Glutamatergic neuron (in vitro differentiated cells): Measurements from ENCODE around the gene RABAC1. TPM values are rescaled to one million over a fixed set of nuclear protein-coding genes. Genes with fewer than 3 reads are reported as not detected.

Experiments
- DNase-seq: peaks from one replicate; pipeline ENCODE4 v3.0.0; 2022
- H3K27ac Mint-ChIP-seq: one replicate; pipeline ENCODE4 v1.8.0; 2020; ENCODE audit warnings: mild to moderate bottlenecking, mixed read lengths, inconsistent platforms; ENCODE audit not compliant: unreplicated experiment
- H3K27me3 Mint-ChIP-seq: one replicate; pipeline ENCODE4 v1.8.0; 2020; ENCODE audit warnings: mild to moderate bottlenecking, moderate library complexity, mixed read lengths, inconsistent platforms; ENCODE audit not compliant: unreplicated experiment
- H3K36me3 Mint-ChIP-seq: one replicate; pipeline ENCODE4 v1.8.0; 2020; ENCODE audit warnings: mild to moderate bottlenecking, mixed read lengths, inconsistent platforms; ENCODE audit not compliant: unreplicated experiment
- H3K4me1 Mint-ChIP-seq: one replicate; pipeline ENCODE4 v1.8.0; 2020; ENCODE audit warnings: mild to moderate bottlenecking, low read depth, mixed read lengths, inconsistent platforms; ENCODE audit not compliant: unreplicated experiment
- H3K4me3 Mint-ChIP-seq: one replicate; pipeline ENCODE4 v1.8.0; 2020; ENCODE audit warnings: mild to moderate bottlenecking, mixed read lengths, inconsistent platforms; ENCODE audit not compliant: unreplicated experiment
- H3K9me3 Mint-ChIP-seq: one replicate; pipeline ENCODE4 v1.8.0; 2020; ENCODE audit warnings: mild to moderate bottlenecking, moderate library complexity, mixed read lengths, inconsistent platforms; ENCODE audit not compliant: unreplicated experiment
- total RNA-seq: library from RNA; stranded (reverse); fragmentation: NEBNext Ultra II Directional; extraction: Animal tissue kit (Norgen Biotek cat#: 25700); gene quantifications from one replicate; pipeline ENCODE4 v1.2.1, GENCODE V29; 2021; ENCODE audit not compliant: unreplicated experiment
- TF ChIP-seq, protein P1 (sequence below): fragments of 200-600 bp; sonication (generic); IDR thresholded peaks from one replicate; pipeline ENCODE4 v1.5.0; 2021; ENCODE audit not compliant: partially characterized antibody, unreplicated experiment

The RABAC1 gene
- total RNA-seq, 1 donor from 2014 or later, result 139 TPM

DNA sequence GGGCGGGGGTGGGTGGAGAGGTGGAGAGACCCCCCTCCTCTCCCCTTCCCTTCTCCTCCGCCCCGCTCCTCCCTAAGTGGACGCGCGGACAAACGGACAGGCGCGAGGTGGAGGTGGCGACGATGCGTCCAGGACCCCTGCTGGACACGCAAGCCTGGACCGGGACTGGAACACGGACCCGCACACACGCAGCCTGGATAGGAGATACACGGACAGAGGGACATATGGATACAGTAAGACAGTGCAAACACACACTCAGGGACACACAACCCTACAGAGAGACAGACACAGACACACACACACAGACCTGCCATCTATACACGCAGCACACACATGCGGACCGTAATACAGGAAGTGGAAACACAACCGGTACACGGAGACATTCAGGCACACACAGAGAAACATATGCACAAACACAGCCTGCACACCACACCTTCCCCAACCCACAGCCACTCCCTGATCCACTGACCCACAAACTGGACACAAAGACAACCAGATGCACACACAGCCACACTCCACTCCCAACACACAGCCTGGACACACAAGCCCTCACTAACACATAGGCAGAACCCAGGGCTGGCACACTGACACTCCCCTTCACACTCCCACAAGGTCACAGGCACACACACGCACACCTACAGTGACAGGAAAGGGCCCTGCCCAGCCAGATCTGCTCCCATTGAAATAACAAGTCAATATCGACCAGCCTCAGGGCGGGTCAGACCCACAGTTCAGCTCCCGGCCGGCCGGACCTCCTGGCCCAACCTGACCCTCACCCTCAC, 30.2 kb downstream of the RABAC1 start:
- Mint-ChIP-seq H3K4me1 (peaks cover 32% of the 10 kb centered on the region), H3K9me3 (peaks cover 15% of the 10 kb centered on the region), H3K27ac (no peak overlapping the region), H3K4me3 (peak overlapping the region; percentile 78), H3K27me3 (peaks cover 20% of the 10 kb centered on the region), H3K36me3 (no peaks in the 10 kb centered on the region)
- TF ChIP-seq, protein P1, sequence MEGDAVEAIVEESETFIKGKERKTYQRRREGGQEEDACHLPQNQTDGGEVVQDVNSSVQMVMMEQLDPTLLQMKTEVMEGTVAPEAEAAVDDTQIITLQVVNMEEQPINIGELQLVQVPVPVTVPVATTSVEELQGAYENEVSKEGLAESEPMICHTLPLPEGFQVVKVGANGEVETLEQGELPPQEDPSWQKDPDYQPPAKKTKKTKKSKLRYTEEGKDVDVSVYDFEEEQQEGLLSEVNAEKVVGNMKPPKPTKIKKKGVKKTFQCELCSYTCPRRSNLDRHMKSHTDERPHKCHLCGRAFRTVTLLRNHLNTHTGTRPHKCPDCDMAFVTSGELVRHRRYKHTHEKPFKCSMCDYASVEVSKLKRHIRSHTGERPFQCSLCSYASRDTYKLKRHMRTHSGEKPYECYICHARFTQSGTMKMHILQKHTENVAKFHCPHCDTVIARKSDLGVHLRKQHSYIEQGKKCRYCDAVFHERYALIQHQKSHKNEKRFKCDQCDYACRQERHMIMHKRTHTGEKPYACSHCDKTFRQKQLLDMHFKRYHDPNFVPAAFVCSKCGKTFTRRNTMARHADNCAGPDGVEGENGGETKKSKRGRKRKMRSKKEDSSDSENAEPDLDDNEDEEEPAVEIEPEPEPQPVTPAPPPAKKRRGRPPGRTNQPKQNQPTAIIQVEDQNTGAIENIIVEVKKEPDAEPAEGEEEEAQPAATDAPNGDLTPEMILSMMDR, result no peak
- DNase-seq, result no peak

DNA sequence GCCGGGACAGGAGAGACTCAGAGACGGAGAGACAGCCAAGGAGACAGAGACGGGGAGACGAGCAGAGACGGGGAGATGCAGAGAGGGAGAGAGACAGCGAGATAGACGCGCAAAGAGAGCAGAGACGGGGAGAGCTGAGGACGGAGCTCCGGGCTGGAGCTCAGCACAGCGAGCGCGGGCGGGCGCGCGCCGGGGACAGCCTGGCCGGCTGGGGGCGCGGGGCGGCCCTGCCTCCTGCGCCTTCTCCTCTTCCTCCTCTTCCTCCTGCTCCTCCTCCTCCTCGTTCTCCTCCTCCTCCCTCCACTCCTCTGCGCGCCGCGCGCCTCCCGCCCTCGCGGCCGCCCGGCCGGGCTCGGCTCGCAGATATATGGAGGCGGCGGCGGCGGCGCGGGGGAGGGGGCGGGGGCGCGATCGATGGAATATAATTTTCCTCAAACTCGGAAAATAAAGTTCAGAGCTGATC, 30.9 kb downstream of the RABAC1 start, which contains the start of gene ERFL:
TSS of gene ERFL (minus strand) at position 229 of the 463 bp plus-strand sequence. CDS start 15,530 bp downstream, outside the sequence.
- H3K4me3 Mint-ChIP-seq, result peak within 1 kb of the TSS; percentile 89
- no peaks in the 10 kb centered on the region for H3K36me3 Mint-ChIP-seq
- TF ChIP-seq, protein P1, result no peak
- peaks cover 13% of the 10 kb centered on the region for H3K9me3 Mint-ChIP-seq
- H3K27ac Mint-ChIP-seq, result no peak within 1 kb of the TSS
- H3K4me1 Mint-ChIP-seq, result peaks cover 25% of the 10 kb centered on the region
- no peak for DNase-seq
- H3K27me3 Mint-ChIP-seq, result peaks cover 19% of the 10 kb centered on the region

DNA sequence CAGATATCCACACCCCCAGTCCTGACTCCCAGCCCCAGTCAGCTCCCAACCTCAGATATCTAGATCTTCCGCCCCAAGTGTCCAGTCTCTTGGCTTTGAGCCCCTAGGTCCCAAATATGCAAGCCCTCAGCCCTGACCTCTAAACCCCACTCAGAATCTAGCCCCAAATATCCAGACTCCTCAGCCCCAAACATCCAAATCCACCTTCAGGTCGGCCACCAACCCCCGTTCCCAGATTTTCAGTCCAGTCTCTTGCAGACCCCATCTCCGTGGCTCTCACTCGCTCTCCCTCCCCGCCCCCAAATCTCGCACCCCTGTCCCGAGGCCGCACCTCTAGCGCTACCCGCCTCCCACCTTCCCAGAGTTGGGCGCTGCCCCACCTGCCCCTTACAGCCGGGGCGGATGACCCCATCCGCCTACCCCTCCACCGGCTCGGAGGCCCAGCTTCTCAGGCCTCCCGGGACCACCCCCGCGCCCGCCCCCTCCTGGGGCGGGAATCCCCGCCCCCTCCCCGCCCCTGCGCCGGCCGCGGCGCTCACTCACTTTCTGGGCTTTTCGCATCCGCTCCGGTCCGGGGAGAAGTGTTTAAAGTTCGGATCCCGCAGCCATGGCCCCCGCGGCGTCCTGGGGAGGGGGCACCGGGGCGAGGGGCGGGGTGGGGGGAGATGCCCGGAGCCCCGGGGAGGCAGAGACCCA, 31.5 kb downstream of the RABAC1 start:
- TF ChIP-seq, protein P1, result no peak
- H3K27ac Mint-ChIP-seq, result no peak overlapping the region

DNA sequence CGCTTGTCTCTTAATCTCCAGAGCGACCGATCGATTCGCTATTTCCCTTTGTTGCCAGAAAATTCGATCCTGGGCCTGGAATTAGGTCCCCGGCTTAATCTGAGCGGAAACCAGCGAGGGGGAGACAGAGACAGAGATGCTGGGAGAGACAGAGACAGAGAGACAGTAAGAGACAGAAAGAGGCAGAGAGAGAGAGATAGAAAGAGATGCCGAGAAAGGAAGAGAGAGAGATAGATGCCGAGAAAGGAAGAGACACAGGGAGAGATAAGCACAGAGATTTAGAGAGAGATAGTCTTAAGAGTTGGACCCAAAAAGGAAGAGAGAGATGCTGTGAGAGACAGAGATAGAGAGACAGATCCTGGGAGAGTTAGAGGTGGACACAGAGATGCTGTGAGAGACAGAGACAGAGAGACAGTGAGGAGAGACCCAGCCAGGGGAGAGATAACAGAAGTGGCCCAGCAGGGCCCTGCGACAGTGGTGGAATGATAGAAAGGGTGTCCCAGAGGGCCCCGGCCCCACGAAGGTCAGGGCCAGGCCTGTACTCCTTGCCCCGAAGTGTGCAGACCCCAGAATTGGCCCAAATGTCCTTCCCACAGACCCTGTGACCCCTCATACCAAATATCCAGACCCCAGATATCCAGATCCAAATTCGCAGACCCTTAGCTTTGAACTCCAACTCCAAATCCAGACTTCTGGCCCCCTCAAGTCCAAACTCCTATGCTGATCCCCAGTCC, 32.2 kb downstream of the RABAC1 start:
- no peak for DNase-seq
- H3K27ac Mint-ChIP-seq, result no peak overlapping the region
- H3K27me3 Mint-ChIP-seq, result peaks cover 18% of the 10 kb centered on the region
- TF ChIP-seq, protein P1, result no peak
- no peak overlapping the region for H3K4me3 Mint-ChIP-seq
- no peaks in the 10 kb centered on the region for H3K36me3 Mint-ChIP-seq
- peaks cover 20% of the 10 kb centered on the region for H3K4me1 Mint-ChIP-seq
- peaks cover 12% of the 10 kb centered on the region for H3K9me3 Mint-ChIP-seq

More for the DNA sequence above, 31.5 kb downstream of the RABAC1 start:
- H3K4me3 Mint-ChIP-seq, result peak overlapping the region; percentile 89
- DNase-seq, result no peak
- no peaks in the 10 kb centered on the region for H3K36me3 Mint-ChIP-seq
- H3K9me3 Mint-ChIP-seq, result peaks cover 11% of the 10 kb centered on the region
- H3K27me3 Mint-ChIP-seq, result peaks cover 16% of the 10 kb centered on the region
- H3K4me1 Mint-ChIP-seq, result peaks cover 20% of the 10 kb centered on the region
